H1 (cell line): ENCODE results near the gene LTBP1. TPM values are rescaled to one million over a fixed set of nuclear protein-coding genes. Genes with fewer than 3 reads are reported as not detected.

Source experiments
- CTCF ChIA-PET: fragments of 300-600 bp; sonication (Branson Sonifier 250); formaldehyde crosslinking; loops from one replicate; lab custom pipeline; 2021; ENCODE audit not compliant: partially characterized antibody; lab: Charles Lee
- POLR2A ChIA-PET: fragments of 300-600 bp; sonication (Branson Sonifier 250); formaldehyde crosslinking; loops from one replicate; lab custom pipeline; 2021; ENCODE audit warnings: inconsistent platforms; ENCODE audit not compliant: partially characterized antibody; lab: Charles Lee
- DNase-seq, 2 experiments: peaks; one replicate each; pipeline versions ENCODE4 v3.0.0 to v3.0.0-alpha.2; 2010 to 2022; ENCODE audit warnings: low spot score in 2 of 2, low read depth in 1 of 2, mixed read lengths in 1 of 2
- FAIRE-seq: peaks from 2 replicates; lab custom pipeline; 2011; peaks lifted over from hg19 to GRCh38; lab: Jason Lieb, UNC
- H2AFZ ChIP-seq: 2 replicates; pipeline ENCODE4 v1.8.1; 2012; ENCODE audit warnings: low read length, inconsistent platforms
- H2AK5ac ChIP-seq: 2 replicates; pipeline ENCODE4 v1.6.1; 2013; ENCODE audit warnings: low read depth, low read length
- H2BK120ac ChIP-seq: replicated peaks from 2 replicates; pipeline ENCODE3; 2013; ENCODE audit warnings: low read depth, low read length, inconsistent platforms
- H2BK12ac ChIP-seq: 2 replicates; pipeline ENCODE4 v1.6.1; 2013; ENCODE audit warnings: low read depth, low read length
- H2BK15ac ChIP-seq: 2 replicates; pipeline ENCODE4 v1.6.1; 2013; ENCODE audit warnings: low read length
- H2BK20ac ChIP-seq: 2 replicates; pipeline ENCODE4 v1.6.1; 2013; ENCODE audit warnings: low read length
- H2BK5ac ChIP-seq: 2 replicates; pipeline ENCODE4 v1.6.1; 2013; ENCODE audit warnings: low read depth, low read length
- H3K14ac ChIP-seq: 2 replicates; pipeline ENCODE4 v1.6.1; 2013; ENCODE audit warnings: inconsistent platforms; ENCODE audit not compliant: insufficient read length
- H3K18ac ChIP-seq: 2 replicates; pipeline ENCODE4 v1.6.1; 2013; ENCODE audit warnings: low read length; ENCODE audit errors: extremely low read depth
- H3K23ac ChIP-seq: 2 replicates; pipeline ENCODE4 v1.6.1; 2013; ENCODE audit warnings: inconsistent platforms; ENCODE audit not compliant: insufficient read length
- H3K23me2 ChIP-seq: 2 replicates; pipeline ENCODE4 v1.6.1; 2013; ENCODE audit warnings: low read depth, low read length
- H3K27ac ChIP-seq: 2 replicates; pipeline ENCODE4 v1.6.1; 2011; ENCODE audit warnings: low read depth, low read length, inconsistent platforms
- H3K27me3 ChIP-seq, 4 experiments: replicated peaks in 1 of 4; 1 replicate in 1 of 4; 2 replicates in 3 of 4; pipeline versions ENCODE4 v1.6.1 to v1.8.1; 2011 to 2013; ENCODE audit warnings: low read length in 3 of 4, mild to moderate bottlenecking in 3 of 4, inconsistent platforms in 2 of 4, mixed read lengths in 2 of 4, moderate library complexity in 1 of 4; ENCODE audit not compliant: control insufficient read depth in 3 of 4, insufficient read depth in 3 of 4; ENCODE audit errors: extremely low read depth in 1 of 4
- H3K36me3 ChIP-seq, 4 experiments: 2 replicates each; pipeline versions ENCODE4 v1.6.1 to v1.8.1; 2011 to 2013; ENCODE audit warnings: mild to moderate bottlenecking in 4 of 4, low read length in 3 of 4, moderate library complexity in 2 of 4, control low read depth in 1 of 4, inconsistent platforms in 1 of 4; ENCODE audit not compliant: insufficient read depth in 4 of 4, control insufficient read depth in 2 of 4
- H3K4ac ChIP-seq: replicated peaks from 2 replicates; pipeline ENCODE3; 2013; ENCODE audit warnings: low read length, low read depth, mixed read lengths, inconsistent platforms; ENCODE audit not compliant: insufficient read length
- H3K4me1 ChIP-seq, 4 experiments: replicated peaks in 1 of 4; 1 replicate in 1 of 4; 2 replicates in 3 of 4; pipeline versions ENCODE4 v1.6.1 to v1.8.1; 2011 to 2013; ENCODE audit warnings: low read length in 3 of 4, inconsistent platforms in 2 of 4, mixed read lengths in 1 of 4; ENCODE audit not compliant: insufficient read depth in 4 of 4, control insufficient read depth in 3 of 4
- H3K4me2 ChIP-seq, 2 experiments: 2 replicates each; pipeline versions ENCODE4 v1.6.1 to v1.8.1; 2011 to 2013; ENCODE audit warnings: low read depth in 2 of 2, low read length in 2 of 2, control low read depth in 1 of 2, inconsistent platforms in 1 of 2, mild to moderate bottlenecking in 1 of 2; ENCODE audit not compliant: insufficient read depth in 1 of 2
- H3K4me3 ChIP-seq, 4 experiments: fragments of 200-600, 300-600 bp in 1 of 4; sonication (generic), shearing (Covaris generic), sonication (Bioruptor Twin) in 1 of 4; 2 replicates each; pipeline versions ENCODE4 v1.5.1 to v1.8.1; 2011 to 2016; ENCODE audit warnings: low read length in 4 of 4, low read depth in 3 of 4, control low read depth in 2 of 4, inconsistent platforms in 2 of 4, mild to moderate bottlenecking in 2 of 4, mixed read lengths in 1 of 4, moderate library complexity in 1 of 4; ENCODE audit not compliant: insufficient read depth in 2 of 4; ENCODE audit errors: extremely low read depth in 1 of 4
- H3K56ac ChIP-seq: replicated peaks from 2 replicates; pipeline ENCODE3; 2013; ENCODE audit warnings: low read depth, mild to moderate bottlenecking, mixed read lengths, low read length, inconsistent platforms; ENCODE audit not compliant: insufficient read length
- H3K79me1 ChIP-seq: 2 replicates; pipeline ENCODE4 v1.6.1; 2013; ENCODE audit warnings: low read depth, low read length, control low read depth
- H3K79me2 ChIP-seq, 2 experiments: 2 replicates each; pipeline versions ENCODE4 v1.6.1 to v1.8.1; 2012 to 2013; ENCODE audit warnings: low read length in 2 of 2, mild to moderate bottlenecking in 2 of 2, inconsistent platforms in 1 of 2; ENCODE audit not compliant: insufficient read depth in 2 of 2, control insufficient read depth in 1 of 2
- H3K9ac ChIP-seq, 4 experiments: replicated peaks in 1 of 4; 1 replicate in 1 of 4; 2 replicates in 3 of 4; pipeline versions ENCODE4 v1.6.1 to v1.8.1; 2011 to 2013; ENCODE audit warnings: low read depth in 3 of 4, low read length in 3 of 4, control low read depth in 2 of 4, mild to moderate bottlenecking in 2 of 4, moderate library complexity in 2 of 4, inconsistent platforms in 1 of 4; ENCODE audit errors: extremely low read depth in 1 of 4
- H3K9me3 ChIP-seq, 2 experiments: 2 replicates each; pipeline versions ENCODE4 v1.6.1 to v1.8.1; 2012 to 2013; ENCODE audit warnings: mild to moderate bottlenecking in 2 of 2, moderate library complexity in 2 of 2, control low read depth in 1 of 2, inconsistent platforms in 1 of 2, low read depth in 1 of 2, low read length in 1 of 2, mixed read lengths in 1 of 2; ENCODE audit not compliant: insufficient read depth in 2 of 2
- H4K20me1 ChIP-seq, 2 experiments: replicated peaks in 1 of 2; 2 replicates each; pipeline versions ENCODE3 to v1.8.1; 2011 to 2013; ENCODE audit warnings: inconsistent platforms in 2 of 2, low read length in 2 of 2, mild to moderate bottlenecking in 1 of 2; ENCODE audit not compliant: insufficient read depth in 2 of 2, control insufficient read depth in 1 of 2
- H4K5ac ChIP-seq: 2 replicates; pipeline ENCODE4 v1.6.1; 2013; ENCODE audit warnings: low read length, low read depth, mixed read lengths, inconsistent platforms; ENCODE audit not compliant: insufficient read length
- H4K8ac ChIP-seq: 2 replicates; pipeline ENCODE4 v1.8.0; 2013; ENCODE audit warnings: mild to moderate bottlenecking, moderate library complexity, low read length, inconsistent platforms; ENCODE audit not compliant: insufficient read depth; ENCODE audit errors: extremely low read depth
- H4K91ac ChIP-seq: replicated peaks from 2 replicates; pipeline ENCODE3; 2013; ENCODE audit warnings: low read length, mixed read lengths, inconsistent platforms; ENCODE audit not compliant: insufficient read length
- ATF3 ChIP-seq: IDR thresholded peaks from 2 replicates; pipeline ENCODE4 v1.6.1; 2011; ENCODE audit warnings: low read depth, mild to moderate bottlenecking, low read length; ENCODE audit not compliant: insufficient read depth
- CBX5 ChIP-seq: fragments of 300-800, 300-1000 bp; sonication (generic); IDR thresholded peaks from 2 replicates; pipeline ENCODE4 v1.7.1; 2016; ENCODE audit warnings: antibody characterized with exemption, low read length, low read depth
- CTBP2 ChIP-seq: IDR thresholded peaks from 2 replicates; pipeline ENCODE4 v1.7.0; 2011; ENCODE audit warnings: borderline replicate concordance, mild to moderate bottlenecking, moderate library complexity, mixed read lengths, low read length; ENCODE audit not compliant: insufficient read depth, insufficient read length
- EZH2 ChIP-seq: fragments of 200-600 bp; sonication (generic); IDR thresholded peaks from 2 replicates; pipeline ENCODE4 v1.7.1; 2012; ENCODE audit warnings: low read depth, mild to moderate bottlenecking, moderate library complexity, low read length, inconsistent platforms; ENCODE audit not compliant: severe bottlenecking
- GTF2F1 ChIP-seq: IDR thresholded peaks from 2 replicates; pipeline ENCODE4 v1.6.1; 2012; ENCODE audit warnings: low read depth, low read length, improper control_type of control experiment, borderline replicate concordance
- NANOG ChIP-seq: IDR thresholded peaks from 2 replicates; pipeline ENCODE4 v1.6.1; 2011; ENCODE audit warnings: low read length, low read depth, mild to moderate bottlenecking, inconsistent platforms; ENCODE audit not compliant: insufficient read depth, poor library complexity, severe bottlenecking
- PHF8 ChIP-seq: fragments of 200-600 bp; sonication (generic); conservative IDR thresholded peaks from 2 replicates; pipeline ENCODE4 v1.7.1; 2012; ENCODE audit warnings: low read depth, mild to moderate bottlenecking, inconsistent platforms, low read length, moderate library complexity
- POLR2A ChIP-seq, 2 experiments: IDR thresholded peaks; 1 replicate in 1 of 2; 2 replicates in 1 of 2; pipeline ENCODE4 v1.6.1; 2011; ENCODE audit warnings: low read depth in 2 of 2, low read length in 2 of 2, mild to moderate bottlenecking in 2 of 2; ENCODE audit errors: control extremely low read depth in 1 of 2
- POLR2AphosphoS5 ChIP-seq: IDR thresholded peaks from 2 replicates; pipeline ENCODE4 v1.6.1; 2011; ENCODE audit warnings: low read depth, low read length
- TAF7 ChIP-seq: optimal IDR thresholded peaks from 2 replicates; pipeline ENCODE3; 2011; ENCODE audit warnings: low read depth, mild to moderate bottlenecking, inconsistent platforms, low read length, moderate library complexity, borderline replicate concordance
- TEAD4 ChIP-seq: IDR thresholded peaks from 2 replicates; pipeline ENCODE4 v1.6.1; 2012; ENCODE audit warnings: low read depth, low read length, inconsistent platforms, mixed read lengths
- polyA plus RNA-seq, 7 experiments: library from polyadenylated mRNA; depleted of rRNA in 3 of 7; stranded (reverse) in 5 of 7; unstranded in 2 of 7; fragments of >200 nt in 5 of 7; fragments of 200-250 nt in 2 of 7; gene quantifications; 1 replicate in 5 of 7; 2 replicates in 1 of 7; 4 replicates in 1 of 7; pipeline versions ENCODE4 v1.2.1 to v1.2.3, GENCODE V29; 2011 to 2013; ENCODE audit warnings: missing spikeins in 2 of 7, mixed read lengths in 2 of 7
- total RNA-seq: library from RNA; stranded (reverse); fragmentation: NEBNext Ultra II Directional; extraction: Animal tissue kit (Norgen Biotek cat#: 25700); gene quantifications from 2 replicates; pipeline ENCODE4 v1.2.1, GENCODE V29; 2021
- TF ChIP-seq, protein P1 (sequence below), 3 experiments: IDR thresholded peaks; 1 replicate in 2 of 3; 2 replicates in 1 of 3; pipeline versions ENCODE4 v1.5.1 to v1.6.1; 2011; ENCODE audit warnings: low read length in 3 of 3, mild to moderate bottlenecking in 3 of 3, inconsistent platforms in 2 of 3, low read depth in 1 of 3, moderate library complexity in 1 of 3; ENCODE audit not compliant: insufficient read depth in 1 of 3; ENCODE audit errors: control extremely low read depth in 1 of 3

The LTBP1 gene
- total and polyA plus RNA-seq, 2 of the 8 experiments (the other 6 are each of a cell fraction or from before 2014, with no cell fraction given) = 15.4 to 24.7 TPM

DNA sequence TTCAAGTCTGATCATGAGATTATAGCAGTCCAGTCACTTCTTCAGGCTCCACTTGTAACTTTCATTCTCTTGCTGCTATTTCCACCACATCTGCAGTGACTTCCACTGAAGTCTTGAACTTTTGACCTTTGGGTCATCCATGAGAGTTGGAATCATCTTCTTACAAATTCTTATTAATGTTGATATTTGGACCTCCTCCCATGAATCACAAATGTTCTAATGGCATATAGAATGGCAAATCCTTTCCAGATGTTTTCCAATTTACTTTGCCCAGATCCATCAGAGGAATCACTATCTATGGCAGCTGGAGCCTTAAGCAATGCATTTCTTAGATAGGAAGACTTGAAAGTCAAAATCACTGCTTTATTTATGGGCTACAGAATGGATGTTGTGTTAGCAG, 159.4 kb downstream of the LTBP1 start:
- H2BK20ac ChIP-seq = no peak overlapping the region
- no peak overlapping the region for H2BK5ac ChIP-seq
- H3K4me2 ChIP-seq = no peak overlapping the region
- no peaks in the 10 kb centered on the region for H3K79me1 ChIP-seq
- no peaks in the 10 kb centered on the region for H3K27me3 ChIP-seq
- H3K9me3 ChIP-seq = no peaks in the 10 kb centered on the region
- no peak overlapping the region for H3K4me3 ChIP-seq
- TF ChIP-seq ATF3 (no peak), TEAD4 (no peak), NANOG (no peak), EZH2 (no peak), TAF7 (no peak), POLR2AphosphoS5 (no peak), CBX5 (no peak), POLR2A (IDR thresholded peaks at IDR 0.05; ENCODE audit: control extremely low read depth in 1 of 2, low read depth in 2 of 2, low read length in 2 of 2) (no peak), GTF2F1 (no peak), PHF8 (no peak), CTBP2 (no peak)
- TF ChIP-seq, protein P1, sequence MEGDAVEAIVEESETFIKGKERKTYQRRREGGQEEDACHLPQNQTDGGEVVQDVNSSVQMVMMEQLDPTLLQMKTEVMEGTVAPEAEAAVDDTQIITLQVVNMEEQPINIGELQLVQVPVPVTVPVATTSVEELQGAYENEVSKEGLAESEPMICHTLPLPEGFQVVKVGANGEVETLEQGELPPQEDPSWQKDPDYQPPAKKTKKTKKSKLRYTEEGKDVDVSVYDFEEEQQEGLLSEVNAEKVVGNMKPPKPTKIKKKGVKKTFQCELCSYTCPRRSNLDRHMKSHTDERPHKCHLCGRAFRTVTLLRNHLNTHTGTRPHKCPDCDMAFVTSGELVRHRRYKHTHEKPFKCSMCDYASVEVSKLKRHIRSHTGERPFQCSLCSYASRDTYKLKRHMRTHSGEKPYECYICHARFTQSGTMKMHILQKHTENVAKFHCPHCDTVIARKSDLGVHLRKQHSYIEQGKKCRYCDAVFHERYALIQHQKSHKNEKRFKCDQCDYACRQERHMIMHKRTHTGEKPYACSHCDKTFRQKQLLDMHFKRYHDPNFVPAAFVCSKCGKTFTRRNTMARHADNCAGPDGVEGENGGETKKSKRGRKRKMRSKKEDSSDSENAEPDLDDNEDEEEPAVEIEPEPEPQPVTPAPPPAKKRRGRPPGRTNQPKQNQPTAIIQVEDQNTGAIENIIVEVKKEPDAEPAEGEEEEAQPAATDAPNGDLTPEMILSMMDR (IDR thresholded peaks at IDR 0.05; ENCODE audit: control extremely low read depth in 1 of 3, insufficient read depth in 1 of 3, low read depth in 1 of 3, low read length in 3 of 3) = no peak
- CTCF ChIA-PET = interaction anchor here (0.7 kb wide), 1 partner anchor 27 kb away, joined by 3 read pairs; no protein-coding TSS in a partner anchor
- no peak overlapping the region for H4K5ac ChIP-seq
- 0 out of 7 replicates have a peak, but pooled peaks cover 0 to 2% (median under 1%) of the 10 kb centered on the region in 4 experiments for H3K4me1 ChIP-seq
- H2BK15ac ChIP-seq = no peak overlapping the region
- peaks cover 0 to 3% of the 10 kb centered on the region in 2 experiments for H4K20me1 ChIP-seq
- H3K23ac ChIP-seq = no peak overlapping the region
- H3K36me3 ChIP-seq = no peaks in the 10 kb centered on the region
- no peak overlapping the region for H2AFZ ChIP-seq
- H3K23me2 ChIP-seq = no peaks in the 10 kb centered on the region; the same call in none of the 2 replicates
- no peak overlapping the region for H2BK12ac ChIP-seq
- POLR2A ChIA-PET = no interaction called here
- H4K91ac ChIP-seq = no peak overlapping the region
- H3K27ac ChIP-seq = no peak overlapping the region
- H2BK120ac ChIP-seq = no peak overlapping the region
- DNase-seq (no peak), FAIRE-seq (no peak)
- no peak overlapping the region for H3K14ac ChIP-seq
- H3K4ac ChIP-seq = no peak overlapping the region
- H3K9ac ChIP-seq = no peak overlapping the region
- no peak overlapping the region for H3K56ac ChIP-seq
- no peaks in the 10 kb centered on the region for H3K79me2 ChIP-seq
- H4K8ac ChIP-seq = no peak overlapping the region
- H3K18ac ChIP-seq = no peak overlapping the region
- H2AK5ac ChIP-seq = no peak overlapping the region
